HG02678 (cell line): Measurements from ENCODE around the gene ATOH8.

Experiments
- ATAC-seq: cut with Tn5 transposase; IDR thresholded peaks from one replicate; pipeline ENCODE4 v1.9.1; 2021; ENCODE audit warnings: mild to moderate bottlenecking, moderate library complexity; ENCODE audit not compliant: unreplicated experiment

Gene ATOH8

GRCh38 chr2:85734942-85735608, 18.7 kb upstream of the ATOH8 start:
- ATAC-seq: no peak

DNA sequence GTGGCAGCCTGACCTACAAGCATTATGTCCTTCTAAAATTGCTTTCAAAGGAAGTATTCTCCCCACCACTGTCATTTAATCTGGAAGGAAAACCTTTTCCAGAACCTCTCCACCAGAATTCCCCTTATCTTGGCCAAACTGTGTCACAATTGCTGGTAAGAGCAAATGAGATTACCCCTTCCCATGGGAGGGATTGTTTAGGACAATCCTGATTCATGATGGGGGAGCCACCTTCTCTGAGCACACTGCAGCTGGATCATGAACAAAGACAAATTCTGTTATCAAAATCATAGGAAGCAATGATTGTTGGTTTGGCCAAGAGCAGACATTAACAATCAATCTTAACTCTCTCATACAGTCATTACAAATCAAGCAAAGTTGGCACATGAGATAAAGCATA, 18.1 kb upstream of the ATOH8 start:
- no peak for ATAC-seq

- ATAC-seq: no peak
Observed at GRCh38 chr2:85736456-85737355, 17.1 kb upstream of the ATOH8 start.

DNA sequence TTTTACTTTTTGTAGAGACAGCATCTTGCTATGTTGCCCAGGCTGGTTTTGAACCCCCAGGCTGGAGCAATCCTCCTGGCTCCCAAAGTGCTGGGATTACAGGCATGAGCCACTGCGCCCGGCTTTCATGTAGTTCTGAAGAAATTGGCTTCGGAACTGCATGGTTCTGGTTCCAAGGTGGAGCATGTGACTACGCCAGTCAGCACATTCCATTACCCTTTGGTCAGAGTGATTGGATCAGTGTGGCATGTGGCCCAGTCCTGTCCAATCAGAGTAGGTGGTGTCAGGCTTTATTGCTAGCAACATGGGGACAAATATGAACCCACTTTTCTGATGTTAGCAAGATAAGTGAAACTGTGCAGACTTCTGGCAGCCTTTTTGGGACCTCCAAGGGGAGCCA, 16.3 kb upstream of the ATOH8 start:
- ATAC-seq: no peak

GRCh38 chr2:85737961-85738360, 15.8 kb upstream of the ATOH8 start:
- ATAC-seq: no peak

DNA sequence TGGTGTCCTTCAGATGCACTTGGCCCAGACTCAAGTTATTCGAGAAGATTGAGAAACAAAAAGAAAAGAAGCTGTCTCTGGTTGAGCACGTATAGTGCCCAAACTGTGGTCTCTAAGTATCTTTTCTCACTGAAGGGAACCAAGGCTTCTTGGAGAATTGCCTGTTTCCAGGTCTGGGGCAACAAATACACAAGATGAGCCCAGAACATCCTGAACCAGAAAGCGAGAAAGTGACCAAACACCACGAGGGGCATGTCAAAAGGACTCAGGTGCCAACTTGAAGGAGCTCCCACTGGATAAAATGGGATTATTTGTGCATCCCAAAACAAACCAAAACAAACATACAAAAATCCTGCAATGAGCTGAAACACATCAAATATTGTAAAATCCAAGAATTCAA, 13.6 kb upstream of the ATOH8 start:
- no peak for ATAC-seq

DNA sequence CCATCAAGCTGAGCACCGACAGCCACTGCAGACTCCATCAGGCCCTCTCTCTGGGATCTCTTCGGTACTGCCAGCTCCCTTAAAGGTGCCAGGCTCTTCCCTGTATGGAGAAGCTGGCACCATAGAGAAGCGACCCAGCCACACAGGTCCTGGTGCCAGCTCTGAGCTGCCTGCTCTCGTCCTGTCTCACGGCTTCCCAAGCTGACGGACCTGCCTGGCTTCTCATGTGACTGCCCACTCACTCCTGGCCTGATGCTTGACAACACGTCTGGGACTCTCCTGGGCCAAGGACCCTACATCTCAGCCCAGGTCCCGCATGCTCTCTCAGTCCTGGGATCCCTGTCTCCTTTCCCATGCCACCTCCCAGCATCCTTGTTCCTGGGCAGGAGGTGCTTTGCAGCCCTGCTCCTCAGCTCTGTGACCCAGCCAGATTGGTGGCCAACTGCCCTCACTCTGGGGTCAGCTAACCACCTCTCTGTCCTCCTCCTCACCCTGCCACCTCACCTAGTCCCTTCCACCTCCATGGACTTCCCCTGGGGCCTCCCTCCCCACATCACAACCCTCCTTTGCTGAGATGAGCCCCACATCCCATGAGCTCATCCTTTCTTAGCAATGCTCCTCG, 12.5 kb upstream of the ATOH8 start:
- no peak for ATAC-seq

DNA sequence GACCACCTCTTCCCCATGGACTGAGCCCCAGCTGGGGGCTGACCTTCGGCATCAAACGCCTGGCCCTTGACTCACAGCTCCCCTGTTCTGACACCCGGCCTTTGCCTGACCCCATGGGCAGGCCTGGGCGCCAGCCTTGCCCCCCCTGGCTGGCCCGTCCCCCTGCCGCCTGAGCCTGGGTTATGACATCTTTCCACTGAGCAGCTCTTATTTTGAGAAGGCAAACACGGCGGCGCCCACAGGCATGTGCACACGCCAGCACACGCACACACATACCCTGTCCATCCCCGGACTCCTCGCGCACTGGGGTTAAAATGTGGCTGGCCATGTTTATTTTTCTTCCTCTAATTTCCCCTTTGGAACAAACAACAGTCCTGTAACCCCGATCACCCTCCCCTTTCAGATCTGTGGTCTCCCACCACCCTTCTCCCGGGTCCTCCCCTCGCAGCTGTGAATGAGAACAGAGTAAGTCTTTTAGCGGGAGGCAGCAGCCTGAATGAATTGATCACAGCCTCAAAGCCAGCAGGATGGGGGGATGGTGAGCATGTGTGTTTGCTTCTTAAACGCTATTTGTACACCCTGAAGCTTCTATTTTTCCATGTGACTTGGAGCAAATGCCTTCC, 11.8 kb upstream of the ATOH8 start:
- ATAC-seq: no peak

DNA sequence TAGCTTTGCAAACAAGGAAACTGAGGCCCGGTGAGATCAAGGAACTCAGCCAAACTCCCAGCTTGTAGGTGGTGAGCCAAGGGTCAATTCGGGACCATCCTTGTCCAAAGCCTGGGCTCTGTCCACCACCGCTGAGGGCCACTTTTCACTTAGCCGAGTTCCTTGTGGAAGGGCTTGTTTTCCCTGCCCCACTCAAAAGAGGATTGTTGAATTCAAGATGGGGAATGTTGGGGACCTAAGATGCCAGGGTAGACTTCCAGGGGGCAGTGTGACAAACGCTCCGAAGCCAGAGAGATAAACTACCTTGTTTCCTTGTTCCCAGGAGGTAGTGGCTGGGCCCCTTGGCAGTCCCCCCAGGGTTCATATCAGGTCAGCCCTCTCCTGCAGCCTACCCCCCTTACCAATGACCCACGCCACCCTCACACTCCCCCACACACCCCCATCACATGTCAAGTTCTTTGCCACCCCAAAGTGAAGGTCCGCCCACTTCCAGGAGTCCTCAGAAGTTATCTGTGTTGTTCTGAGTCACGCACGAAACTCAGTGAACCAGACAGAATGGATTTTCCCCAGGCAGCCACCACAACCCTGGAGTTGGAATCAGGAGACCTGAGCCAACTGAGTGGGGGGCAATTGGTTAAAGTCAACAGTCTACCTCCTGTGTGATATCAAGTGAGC, 10.3 kb upstream of the ATOH8 start:
- no peak for ATAC-seq

- ATAC-seq: no peak
Observed at GRCh38 chr2:85744055-85744454, 9.7 kb upstream of the ATOH8 start.

DNA sequence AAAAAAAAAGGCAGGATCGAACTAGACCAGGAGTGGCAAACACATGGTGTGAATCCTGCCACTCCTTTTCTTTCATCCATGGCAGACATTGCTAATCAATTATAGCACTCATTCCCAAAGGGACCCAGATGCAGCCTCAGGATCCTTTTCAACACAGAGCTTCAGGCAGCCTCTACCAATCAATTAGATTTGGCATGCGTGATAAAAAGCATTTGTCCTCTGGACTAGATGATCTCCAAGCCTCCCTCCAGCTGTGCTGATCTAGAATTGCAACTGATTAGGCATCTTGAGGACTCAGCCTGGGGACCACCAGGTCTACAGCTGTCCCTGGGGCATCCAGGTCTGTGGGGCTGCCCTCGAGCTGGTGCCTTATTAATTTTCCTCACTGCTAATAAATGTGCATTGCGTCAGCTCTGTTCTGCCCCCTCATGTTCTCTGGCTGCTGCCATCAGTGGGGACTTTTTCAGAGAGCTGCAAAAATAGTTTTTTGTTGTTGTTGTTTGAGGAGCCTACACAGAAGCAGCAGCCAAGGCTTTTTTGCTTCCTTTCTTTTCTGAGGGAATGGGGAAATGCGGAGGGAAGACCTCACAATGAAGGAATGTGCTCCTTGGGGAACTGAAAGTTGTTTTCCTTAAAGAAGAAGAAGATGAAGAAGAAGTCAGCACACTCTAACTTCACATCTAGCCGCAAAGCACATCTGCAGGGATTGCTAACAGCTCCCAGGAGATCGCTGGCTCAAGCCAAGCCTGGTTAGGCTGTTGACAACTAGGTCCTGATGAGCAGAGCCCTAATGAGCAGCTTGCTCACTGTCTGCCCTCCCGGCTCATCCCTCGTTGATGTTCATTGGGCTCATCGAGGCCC, 8.8 kb upstream of the ATOH8 start:
- no peak for ATAC-seq

GRCh38 chr2:85745619-85746018, 8.2 kb upstream of the ATOH8 start:
- ATAC-seq: no peak

- no peak for ATAC-seq
Observed at GRCh38 chr2:85746321-85747004, 7.3 kb upstream of the ATOH8 start.

GRCh38 chr2:85747441-85747840, 6.3 kb upstream of the ATOH8 start:
- no peak for ATAC-seq

DNA sequence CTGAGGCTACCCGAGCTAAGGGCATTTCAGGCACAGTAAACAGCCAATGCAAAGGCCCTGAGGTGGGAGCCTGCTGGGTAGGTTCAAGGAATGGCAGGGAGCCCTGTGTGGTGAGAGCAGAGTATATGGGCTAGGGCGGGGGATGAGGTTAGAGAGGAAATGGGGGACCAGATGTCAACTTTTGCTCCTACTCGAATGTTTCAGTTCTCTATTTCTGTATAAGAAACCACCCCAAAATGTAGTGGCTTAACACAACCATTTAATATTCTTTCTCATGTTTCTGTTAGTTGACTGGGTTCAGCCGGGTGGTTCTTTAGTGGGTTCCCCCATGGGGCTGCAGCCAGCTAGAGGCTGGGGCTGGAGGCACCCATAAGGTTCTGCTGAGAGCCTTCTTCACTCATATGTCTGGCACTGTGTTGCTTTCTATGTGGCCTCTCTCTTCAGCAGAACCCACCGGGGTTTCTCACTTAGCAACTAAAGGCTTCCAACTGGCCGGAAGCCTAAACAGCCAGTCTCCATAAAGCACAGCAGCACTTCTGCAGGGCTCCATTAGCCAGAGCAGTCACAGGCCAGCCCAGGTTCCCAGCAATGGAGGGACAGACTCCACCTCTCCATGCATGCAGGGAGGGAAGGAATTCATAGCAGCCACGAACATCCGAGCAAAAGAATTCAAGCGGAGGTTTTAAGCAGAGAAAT, 5.6 kb upstream of the ATOH8 start:
- no peak for ATAC-seq

GRCh38 chr2:85748985-85749875, 4.6 kb upstream of the ATOH8 start:
- no peak for ATAC-seq

DNA sequence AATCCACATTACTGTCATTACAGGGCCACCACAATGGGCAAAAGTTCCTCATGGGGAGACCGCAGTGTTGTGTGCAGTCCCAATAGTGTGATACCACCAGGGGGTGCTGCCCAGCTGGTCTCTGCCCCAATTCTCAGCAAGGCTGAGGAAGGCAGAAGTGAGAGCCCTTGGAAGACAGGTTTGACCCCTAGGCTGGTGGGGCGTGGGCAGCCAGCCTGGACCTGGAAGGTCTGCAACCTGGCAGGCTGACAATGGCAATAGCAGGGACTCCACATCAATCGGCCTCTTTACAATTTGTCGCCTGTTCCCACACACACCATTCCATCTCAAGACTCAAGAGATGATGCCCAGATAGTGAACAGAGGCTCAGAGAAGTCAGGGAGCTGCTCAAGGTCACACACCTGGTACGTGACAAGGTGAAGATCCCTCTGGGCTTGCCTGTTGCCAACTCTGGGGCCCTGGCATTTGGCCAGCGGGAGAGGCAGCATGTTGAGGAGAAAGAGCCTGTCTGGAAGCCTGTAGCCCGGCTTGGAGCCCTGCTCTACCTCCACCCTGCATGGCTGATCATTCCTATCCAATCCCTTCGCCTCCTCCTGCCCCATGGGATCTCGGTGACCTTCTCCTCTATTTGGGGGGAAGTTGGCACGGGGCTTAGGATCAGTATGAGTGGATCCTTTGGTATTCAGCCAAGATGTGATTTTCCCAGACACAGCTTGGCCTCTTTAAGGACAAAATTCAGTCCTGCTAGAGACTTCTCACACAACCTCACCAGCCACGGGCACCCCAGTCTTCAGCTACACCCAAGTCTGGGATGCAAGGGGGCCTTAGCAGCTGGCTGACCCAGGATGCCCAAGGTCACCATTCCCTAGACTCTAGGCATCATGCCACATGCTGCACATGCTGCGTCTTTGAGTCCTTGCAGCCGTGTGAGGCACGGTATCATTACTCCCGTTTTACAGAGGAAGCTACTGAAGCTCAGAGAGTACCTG, 2.9 kb upstream of the ATOH8 start:
- ATAC-seq: peak; percentile 39
